ENCODE data around the gene RAD51B. TPM values are rescaled to one million over a fixed set of nuclear protein-coding genes. Genes with fewer than 3 reads are reported as not detected.

The RAD51B gene
- polyA plus RNA-seq, 1 donor (not counting 4 experiments of a cell fraction or from before 2014, with no cell fraction given), result 13.3 TPM

DNA sequence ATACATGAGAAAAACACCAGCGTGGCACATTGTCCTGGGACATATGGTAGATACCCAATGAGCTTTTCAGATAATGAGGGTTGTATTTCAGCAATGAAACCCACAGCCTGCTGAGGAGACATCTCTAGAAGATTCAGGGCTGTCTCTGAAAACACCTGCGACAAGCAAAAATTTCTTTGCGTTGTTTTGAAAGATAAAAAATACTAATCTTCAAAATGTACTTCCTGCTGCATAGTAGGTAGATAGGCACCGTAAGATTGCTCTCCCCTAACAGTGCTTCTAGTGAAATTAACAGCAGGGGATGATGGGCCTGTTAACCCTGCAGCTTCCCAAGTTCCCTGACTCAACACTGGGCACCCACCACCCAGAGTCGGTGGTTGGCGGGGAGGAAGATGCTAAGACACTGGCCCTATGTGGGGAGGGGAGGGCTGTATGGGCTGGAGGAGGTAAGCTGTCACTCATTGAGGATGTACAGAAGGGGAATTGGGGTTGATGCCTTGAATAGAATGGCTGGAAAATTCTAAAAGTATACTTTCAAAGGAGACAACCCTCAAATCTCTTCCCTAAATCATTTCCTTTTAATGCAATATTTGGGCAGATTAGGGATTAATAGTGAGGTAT, 953.3 kb downstream of the RAD51B start:
- Histone ChIP-seq H3K36me3 (ENCODE audit: control insufficient read depth in 2 of 2, extremely low read depth in 1 of 2, insufficient read depth in 2 of 2, low read length in 2 of 2) (no peaks in the 10 kb centered on the region), H4K20me1 (ENCODE audit: control insufficient read depth, extremely low read depth, insufficient read depth, low read length) (no peaks in the 10 kb centered on the region), H3K4me3 (ENCODE audit: control insufficient read depth in 2 of 3, extremely low read depth in 1 of 3, insufficient read depth in 2 of 3, low read depth in 1 of 3, low read length in 3 of 3) (no peak overlapping the region), H3K4me1 (ENCODE audit: control insufficient read depth, extremely low read depth, insufficient read depth, low read length) (peaks cover 9% of the 10 kb centered on the region), H3K27ac (ENCODE audit: control insufficient read depth, insufficient read depth, low read length) (no peak overlapping the region), H3K9ac (ENCODE audit: control insufficient read depth, extremely low read depth, insufficient read depth, low read length) (no peak overlapping the region), H3K27me3 (ENCODE audit: control insufficient read depth, extremely low read depth, insufficient read depth, low read length) (no peaks in the 10 kb centered on the region), H3K4me2 (ENCODE audit: control insufficient read depth, extremely low read depth, insufficient read depth, low read depth, low read length) (no peak overlapping the region), H3K9me1 (ENCODE audit: control insufficient read depth, extremely low read depth, insufficient read depth, low read length) (no peaks in the 10 kb centered on the region), H2AFZ (ENCODE audit: control insufficient read depth, low read length) (no peak overlapping the region), H3K79me2 (ENCODE audit: control insufficient read depth, insufficient read depth, low read length) (no peaks in the 10 kb centered on the region), H3K9me3 (ENCODE audit: control insufficient read depth, low read depth, low read length) (no peaks in the 10 kb centered on the region)
- DNase-seq (ENCODE audit: low read depth, low spot score) (no peak), FAIRE-seq (no peak)
- TF ChIP-seq, protein P1, sequence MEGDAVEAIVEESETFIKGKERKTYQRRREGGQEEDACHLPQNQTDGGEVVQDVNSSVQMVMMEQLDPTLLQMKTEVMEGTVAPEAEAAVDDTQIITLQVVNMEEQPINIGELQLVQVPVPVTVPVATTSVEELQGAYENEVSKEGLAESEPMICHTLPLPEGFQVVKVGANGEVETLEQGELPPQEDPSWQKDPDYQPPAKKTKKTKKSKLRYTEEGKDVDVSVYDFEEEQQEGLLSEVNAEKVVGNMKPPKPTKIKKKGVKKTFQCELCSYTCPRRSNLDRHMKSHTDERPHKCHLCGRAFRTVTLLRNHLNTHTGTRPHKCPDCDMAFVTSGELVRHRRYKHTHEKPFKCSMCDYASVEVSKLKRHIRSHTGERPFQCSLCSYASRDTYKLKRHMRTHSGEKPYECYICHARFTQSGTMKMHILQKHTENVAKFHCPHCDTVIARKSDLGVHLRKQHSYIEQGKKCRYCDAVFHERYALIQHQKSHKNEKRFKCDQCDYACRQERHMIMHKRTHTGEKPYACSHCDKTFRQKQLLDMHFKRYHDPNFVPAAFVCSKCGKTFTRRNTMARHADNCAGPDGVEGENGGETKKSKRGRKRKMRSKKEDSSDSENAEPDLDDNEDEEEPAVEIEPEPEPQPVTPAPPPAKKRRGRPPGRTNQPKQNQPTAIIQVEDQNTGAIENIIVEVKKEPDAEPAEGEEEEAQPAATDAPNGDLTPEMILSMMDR (optimal IDR thresholded peaks at IDR 0.05 in 1 of 3, IDR thresholded peaks at IDR 0.05 in 1 of 3, conservative IDR thresholded peaks at IDR 0.05 in 1 of 3; ENCODE audit: extremely low read depth in 1 of 3, insufficient read depth in 2 of 3, low read length in 3 of 3), result no peak
- TF ChIP-seq EZH2 (IDR thresholded peaks at IDR 0.05; ENCODE audit: low read length), result no peak
- dilution Hi-C loops (cut with MboI; ENCODE audit: extremely low pct_ligation_motif_present, low sequenced_read_pairs), result no loop called here

DNA sequence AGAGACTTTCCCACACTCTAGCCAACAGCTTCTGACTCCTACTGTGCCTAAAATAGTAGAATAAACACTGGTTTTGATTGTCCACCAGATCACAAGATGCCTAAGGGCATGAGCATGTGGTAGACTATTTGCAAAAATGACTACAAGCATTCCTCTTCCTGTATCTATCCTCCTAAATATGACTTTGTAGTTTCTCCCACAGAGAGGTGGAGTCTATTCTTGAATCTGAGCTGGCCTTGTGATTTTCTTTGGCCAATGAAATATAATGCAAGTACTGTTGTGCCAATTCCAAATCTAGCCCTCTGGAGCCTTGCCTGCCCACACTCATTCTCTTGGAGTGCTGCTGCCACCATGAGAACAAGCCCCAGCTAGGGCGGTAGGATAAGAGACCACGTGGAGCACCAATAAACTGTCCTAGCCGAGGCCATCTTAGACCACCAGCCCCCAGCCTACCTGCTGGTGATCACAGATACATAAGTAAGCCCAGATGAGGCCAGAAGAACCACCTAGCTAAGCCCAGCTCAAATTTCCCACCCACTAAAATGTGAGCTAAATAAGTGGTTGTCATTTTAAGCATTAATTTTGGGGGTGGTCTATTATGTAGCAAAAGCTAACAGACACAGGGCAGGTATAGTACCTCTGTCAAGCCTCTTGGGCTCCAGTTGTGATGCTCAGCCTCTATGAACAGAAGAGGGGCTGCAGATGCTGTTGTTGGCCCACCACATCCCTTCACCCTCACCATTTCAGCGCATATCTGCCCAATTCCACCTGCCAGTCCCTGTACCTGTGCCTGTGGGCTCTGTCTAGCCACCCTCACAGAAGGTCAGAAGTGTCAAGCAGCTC, 955.4 kb downstream of the RAD51B start:
- Histone ChIP-seq H3K27me3 (ENCODE audit: control insufficient read depth, extremely low read depth, insufficient read depth, low read length) (no peaks in the 10 kb centered on the region), H3K9me3 (ENCODE audit: control insufficient read depth, low read depth, low read length) (no peaks in the 10 kb centered on the region), H3K4me2 (ENCODE audit: control insufficient read depth, extremely low read depth, insufficient read depth, low read depth, low read length) (no peak overlapping the region), H3K36me3 (ENCODE audit: control insufficient read depth in 2 of 2, extremely low read depth in 1 of 2, insufficient read depth in 2 of 2, low read length in 2 of 2) (no peaks in the 10 kb centered on the region), H3K4me3 (ENCODE audit: control insufficient read depth in 2 of 3, extremely low read depth in 1 of 3, insufficient read depth in 2 of 3, low read depth in 1 of 3, low read length in 3 of 3) (no peak overlapping the region), H3K4me1 (ENCODE audit: control insufficient read depth, extremely low read depth, insufficient read depth, low read length) (peaks cover 9% of the 10 kb centered on the region), H2AFZ (ENCODE audit: control insufficient read depth, low read length) (no peak overlapping the region), H3K79me2 (ENCODE audit: control insufficient read depth, insufficient read depth, low read length) (no peaks in the 10 kb centered on the region), H3K27ac (ENCODE audit: control insufficient read depth, insufficient read depth, low read length) (peak overlapping the region; percentile 28), H3K9ac (ENCODE audit: control insufficient read depth, extremely low read depth, insufficient read depth, low read length) (no peak overlapping the region), H3K9me1 (ENCODE audit: control insufficient read depth, extremely low read depth, insufficient read depth, low read length) (no peaks in the 10 kb centered on the region), H4K20me1 (ENCODE audit: control insufficient read depth, extremely low read depth, insufficient read depth, low read length) (no peaks in the 10 kb centered on the region)
- dilution Hi-C loops (cut with MboI; ENCODE audit: extremely low pct_ligation_motif_present, low sequenced_read_pairs), result no loop called here
- FAIRE-seq, result peak; percentile 94
- no peak for DNase-seq (ENCODE audit: low read depth, low spot score)
- TF ChIP-seq, protein P1 (optimal IDR thresholded peaks at IDR 0.05 in 1 of 3, IDR thresholded peaks at IDR 0.05 in 1 of 3, conservative IDR thresholded peaks at IDR 0.05 in 1 of 3; ENCODE audit: extremely low read depth in 1 of 3, insufficient read depth in 2 of 3, low read length in 3 of 3), result peak in 1 of 3 experiments; percentile 39
- TF ChIP-seq EZH2 (IDR thresholded peaks at IDR 0.05; ENCODE audit: low read length), result no peak

Data from keratinocyte (primary cell).